Measurements from ENCODE around the gene WFDC10A.
"Not testable (repeated sequence)": the region's sequence is repeated elsewhere in the genome, so short reads cannot be mapped to it uniquely, and the experiment has no call there.

WFDC10A gene

DNA sequence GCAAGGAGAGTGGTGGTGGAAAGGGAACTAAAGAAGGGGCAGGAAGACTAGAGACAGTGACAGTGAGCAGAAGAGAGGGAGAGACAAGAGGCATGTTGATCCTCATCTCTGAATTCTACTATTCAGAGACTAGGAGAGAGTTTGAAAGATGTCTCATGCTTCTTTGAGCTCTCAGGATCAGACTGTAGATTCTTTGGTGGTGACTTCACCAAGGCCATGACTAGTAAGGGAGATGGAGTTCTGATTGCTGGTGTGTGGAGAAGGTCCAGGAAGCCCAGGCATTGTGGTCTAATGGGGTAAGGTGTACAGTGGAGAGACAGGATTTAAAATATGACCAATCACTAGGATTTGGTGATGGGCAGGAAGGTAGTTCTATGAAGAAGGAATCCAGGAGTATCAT, 832 bp downstream of the WFDC10A start:
- H3K27ac ChIP-seq, result no peak overlapping the region
- TF ChIP-seq, protein P1, sequence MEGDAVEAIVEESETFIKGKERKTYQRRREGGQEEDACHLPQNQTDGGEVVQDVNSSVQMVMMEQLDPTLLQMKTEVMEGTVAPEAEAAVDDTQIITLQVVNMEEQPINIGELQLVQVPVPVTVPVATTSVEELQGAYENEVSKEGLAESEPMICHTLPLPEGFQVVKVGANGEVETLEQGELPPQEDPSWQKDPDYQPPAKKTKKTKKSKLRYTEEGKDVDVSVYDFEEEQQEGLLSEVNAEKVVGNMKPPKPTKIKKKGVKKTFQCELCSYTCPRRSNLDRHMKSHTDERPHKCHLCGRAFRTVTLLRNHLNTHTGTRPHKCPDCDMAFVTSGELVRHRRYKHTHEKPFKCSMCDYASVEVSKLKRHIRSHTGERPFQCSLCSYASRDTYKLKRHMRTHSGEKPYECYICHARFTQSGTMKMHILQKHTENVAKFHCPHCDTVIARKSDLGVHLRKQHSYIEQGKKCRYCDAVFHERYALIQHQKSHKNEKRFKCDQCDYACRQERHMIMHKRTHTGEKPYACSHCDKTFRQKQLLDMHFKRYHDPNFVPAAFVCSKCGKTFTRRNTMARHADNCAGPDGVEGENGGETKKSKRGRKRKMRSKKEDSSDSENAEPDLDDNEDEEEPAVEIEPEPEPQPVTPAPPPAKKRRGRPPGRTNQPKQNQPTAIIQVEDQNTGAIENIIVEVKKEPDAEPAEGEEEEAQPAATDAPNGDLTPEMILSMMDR (IDR thresholded peaks at IDR 0.05), result no peak
- no peak for TF ChIP-seq ZFX (IDR thresholded peaks at IDR 0.05; ENCODE audit: borderline replicate concordance)

DNA sequence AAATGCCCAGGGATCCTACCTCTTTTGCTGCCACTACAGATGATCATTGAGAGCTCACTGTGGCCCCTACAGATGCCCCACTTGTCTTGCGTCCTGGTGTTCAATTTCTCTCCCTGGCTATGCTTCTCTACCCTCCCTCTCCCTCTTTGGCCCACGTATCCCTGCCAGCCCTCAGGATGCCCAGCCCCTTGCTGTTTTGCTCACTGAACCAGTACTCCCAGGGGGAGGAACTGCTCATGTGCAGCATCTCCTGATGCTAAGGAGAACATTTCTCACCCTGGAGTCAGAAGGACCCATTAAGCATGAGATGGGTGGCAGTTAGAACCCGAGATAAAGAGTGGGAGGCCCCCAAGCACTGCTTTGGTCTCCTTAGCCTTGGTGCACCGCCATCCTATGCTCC, 1.6 kb downstream of the WFDC10A start, which contains the start of gene WFDC9:
TSS of gene WFDC9 (minus strand) at position 101 of the 400 bp plus-strand sequence. CDS start 21,103 bp downstream, outside the sequence.
- no peak for TF ChIP-seq ZFX (IDR thresholded peaks at IDR 0.05; ENCODE audit: borderline replicate concordance)
- TF ChIP-seq, protein P1 (IDR thresholded peaks at IDR 0.05), result no peak
- H3K27ac ChIP-seq, result no peak within 1 kb of the TSS

GRCh38 chr20:45636513-45636912, 7.0 kb downstream of the WFDC10A start:
- no peak for TF ChIP-seq ZFX (IDR thresholded peaks at IDR 0.05; ENCODE audit: borderline replicate concordance)
- TF ChIP-seq, protein P1 (IDR thresholded peaks at IDR 0.05), result no peak
- no peak overlapping the region for H3K27ac ChIP-seq

DNA sequence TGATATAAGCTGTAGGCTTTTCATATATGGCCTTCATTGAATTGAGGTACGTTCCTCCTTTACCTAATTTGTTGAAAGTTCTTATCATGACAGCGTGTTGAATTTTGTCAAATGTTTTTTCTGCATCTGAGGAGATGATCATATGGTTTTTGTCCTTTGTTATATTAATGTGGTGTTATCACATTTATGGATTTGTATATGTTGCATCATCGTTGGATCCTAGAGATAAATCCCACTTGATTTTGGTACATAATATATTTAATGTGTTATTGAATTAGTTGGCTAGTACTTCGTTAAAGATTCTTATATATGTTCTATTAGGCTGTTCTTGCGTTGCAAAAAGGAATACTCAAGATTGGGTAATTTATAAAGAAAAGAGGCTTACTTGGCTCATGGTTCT, 10.1 kb downstream of the WFDC10A start:
- no peak for TF ChIP-seq ZFX (IDR thresholded peaks at IDR 0.05; ENCODE audit: borderline replicate concordance)
- TF ChIP-seq, protein P1 (IDR thresholded peaks at IDR 0.05), result no peak
- no peak overlapping the region for H3K27ac ChIP-seq

DNA sequence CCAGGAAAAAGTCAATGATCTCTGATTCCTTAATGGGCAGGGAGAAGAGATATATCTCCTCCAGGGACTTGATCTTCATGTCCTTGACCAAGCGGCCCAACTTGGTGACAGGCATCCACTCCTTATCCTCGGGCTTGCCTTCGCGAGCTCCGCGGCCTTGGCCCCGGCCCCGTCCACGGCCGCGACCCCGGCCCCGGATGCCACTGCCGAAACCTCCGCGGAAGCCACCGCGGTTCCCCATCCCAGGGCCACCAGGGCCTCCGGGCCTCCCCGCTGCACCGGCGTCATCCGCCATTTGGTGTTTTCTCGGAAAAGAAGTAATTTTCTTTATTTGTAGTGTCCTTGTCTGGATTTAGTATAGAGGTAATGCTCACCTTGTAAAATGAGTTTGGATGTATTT, 11.5 kb downstream of the WFDC10A start:
- H3K27ac ChIP-seq, result not testable (repeated sequence)

GRCh38 chr20:45645869-45646268, 16.3 kb downstream of the WFDC10A start:
- not testable (repeated sequence) for H3K27ac ChIP-seq

DNA sequence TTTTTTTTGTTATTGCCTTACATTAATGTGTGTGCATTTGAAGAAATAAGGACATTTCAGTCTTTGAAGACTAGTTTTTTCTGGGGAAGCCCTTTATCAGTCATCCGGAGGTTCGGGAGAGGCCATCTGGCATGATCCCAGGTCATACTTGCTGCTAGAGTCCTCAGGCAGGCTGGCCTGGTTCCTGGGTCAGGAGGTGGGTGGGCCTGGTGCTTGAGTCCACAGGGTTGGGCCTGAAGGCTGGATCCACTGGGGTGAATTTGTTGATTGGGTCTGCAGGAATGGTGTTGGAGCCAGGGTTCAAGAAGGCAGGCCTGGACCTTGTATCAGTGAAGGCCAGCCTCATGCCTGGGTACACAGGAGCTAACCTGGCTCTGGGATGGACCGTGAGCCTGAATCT, 17.3 kb downstream of the WFDC10A start:
- no peak for TF ChIP-seq ZFX (IDR thresholded peaks at IDR 0.05; ENCODE audit: borderline replicate concordance)
- TF ChIP-seq, protein P1 (IDR thresholded peaks at IDR 0.05), result no peak
- no peak overlapping the region for H3K27ac ChIP-seq

- no peak for TF ChIP-seq ZFX (IDR thresholded peaks at IDR 0.05; ENCODE audit: borderline replicate concordance)
- TF ChIP-seq, protein P1 (IDR thresholded peaks at IDR 0.05), result no peak
- H3K27ac ChIP-seq, result no peak overlapping the region
These were observed 18.0 kb downstream of the WFDC10A start for GRCh38 chr20:45647441-45648050.
